NOMO-1 (cell line): ENCODE data around the gene AFAP1.
A peak's percentile ranks its signal among the peaks of the same experiment; 100 is the strongest.

Source experiments
- DNase-seq, 2 experiments: peaks; one replicate each; lab custom pipeline; 2025; ENCODE audit not compliant: unreplicated experiment in 2 of 2; lab: John Stamatoyannopoulos, UW

The AFAP1 gene

GRCh38 chr4:7744142-7744804, 195.4 kb downstream of the AFAP1 start:
- DNase-seq = peak; percentile 40 to 80

GRCh38 chr4:7742807-7743280, 196.8 kb downstream of the AFAP1 start:
- DNase-seq = no peak

GRCh38 chr4:7741946-7742806, 197.5 kb downstream of the AFAP1 start:
- no peak for DNase-seq

- no peak for DNase-seq
Observed at GRCh38 chr4:7740866-7741525, 198.7 kb downstream of the AFAP1 start.

GRCh38 chr4:7739918-7740865, 199.5 kb downstream of the AFAP1 start:
- no peak for DNase-seq

- no peak for DNase-seq
Observed at GRCh38 chr4:7739077-7739917, 200.4 kb downstream of the AFAP1 start.

- peak; percentile 23 to 25 for DNase-seq
Observed at GRCh38 chr4:7738458-7739076, 201.1 kb downstream of the AFAP1 start.

GRCh38 chr4:7737752-7738457, 201.8 kb downstream of the AFAP1 start:
- DNase-seq = no peak

GRCh38 chr4:7737268-7737645, 202.4 kb downstream of the AFAP1 start:
- DNase-seq = no peak

GRCh38 chr4:7736436-7737267, 203.0 kb downstream of the AFAP1 start:
- DNase-seq = no peak

- no peak for DNase-seq
Observed at GRCh38 chr4:7735961-7736360, 203.7 kb downstream of the AFAP1 start.

GRCh38 chr4:7735395-7735794, 204.3 kb downstream of the AFAP1 start:
- no peak for DNase-seq

- no peak for DNase-seq
Observed at GRCh38 chr4:7734651-7735260, 204.9 kb downstream of the AFAP1 start.

GRCh38 chr4:7733801-7734650, 205.6 kb downstream of the AFAP1 start:
- no peak for DNase-seq

- no peak for DNase-seq
Observed at GRCh38 chr4:7733201-7733600, 206.5 kb downstream of the AFAP1 start.

- DNase-seq = no peak
Observed at GRCh38 chr4:7732263-7732662, 207.4 kb downstream of the AFAP1 start.
